HepG2 (cell line): Measurements from ENCODE around the gene RIPK1. TPM values are rescaled to one million over a fixed set of nuclear protein-coding genes. Genes with fewer than 3 reads are reported as not detected.

Source experiments
- ATRX ChIP-seq: sonication (generic); formaldehyde crosslinking; IDR thresholded peaks from 2 replicates; pipeline ENCODE4 v1.4.0; 2020; ENCODE audit warnings: missing genetic modification reagents, borderline replicate concordance
- ETV6 ChIP-seq: sonication (generic); formaldehyde crosslinking; conservative IDR thresholded peaks from 2 replicates; pipeline ENCODE4 v1.4.0; 2020; ENCODE audit warnings: missing genetic modification reagents
- HOXD1 ChIP-seq: sonication (generic); formaldehyde crosslinking; IDR thresholded peaks from 2 replicates; pipeline ENCODE4 v1.5.0; 2020; ENCODE audit warnings: missing genetic modification reagents
- MIER3 ChIP-seq: IDR thresholded peaks from 2 replicates; pipeline ENCODE4 v1.6.1; 2016; ENCODE audit warnings: missing compliant biosample characterization, borderline replicate concordance
- RARA ChIP-seq: IDR thresholded peaks from 2 replicates; pipeline ENCODE4 v1.6.1; 2016; ENCODE audit warnings: missing genetic modification reagents, missing compliant biosample characterization
- SOX13 ChIP-seq, 3 experiments: fragments of 450-650 bp in 1 of 3; sonication (generic) in 1 of 3; formaldehyde crosslinking in 1 of 3; IDR thresholded peaks in 2 of 3; conservative IDR thresholded peaks in 1 of 3; 2 replicates each; pipeline versions ENCODE4 v1.5.0 to v1.6.1; 2016 to 2020; ENCODE audit warnings: antibody characterized with exemption in 1 of 3, mild to moderate bottlenecking in 1 of 3, missing compliant biosample characterization in 1 of 3, missing genetic modification reagents in 1 of 3, moderate library complexity in 1 of 3
- ZBTB1 ChIP-seq: sonication (generic); formaldehyde crosslinking; IDR thresholded peaks from 2 replicates; pipeline ENCODE4 v1.4.0; 2020; ENCODE audit warnings: missing genetic modification reagents, borderline replicate concordance
- ZC3H4 ChIP-seq: sonication (generic); formaldehyde crosslinking; IDR thresholded peaks from 2 replicates; pipeline ENCODE4 v1.4.0; 2020; ENCODE audit warnings: missing genetic modification reagents, borderline replicate concordance
- ZFP1 ChIP-seq: IDR thresholded peaks from 2 replicates; pipeline ENCODE4 v1.6.1; 2016
- polyA plus RNA-seq, 8 experiments: library from polyadenylated mRNA; depleted of rRNA in 3 of 8; stranded (reverse) in 7 of 8; unstranded in 1 of 8; fragments of >200 nt; fragmentation: Illumina TruSeq in 4 of 8; extraction: Trizol in 4 of 8; gene quantifications; 2 replicates each; pipeline versions ENCODE4 v1.2.1 to v1.2.3, GENCODE V29; 2011 to 2016; ENCODE audit warnings: low read depth in 4 of 8, missing spikeins in 1 of 8, mixed read lengths in 1 of 8; ENCODE audit not compliant: insufficient read depth in 1 of 8
- total RNA-seq, 5 experiments: library from RNA; depleted of rRNA; stranded (reverse); fragments of >200 nt; fragmentation: Illumina TruSeq; extraction: Trizol; gene quantifications; 2 replicates each; pipeline ENCODE4 v1.2.3, GENCODE V29; 2016; ENCODE audit warnings: low read depth in 1 of 5
- TF ChIP-seq, protein P1 (sequence below): sonication (generic); formaldehyde crosslinking; IDR thresholded peaks from 2 replicates; pipeline ENCODE4 v1.5.0; 2020; ENCODE audit warnings: missing genetic modification reagents
- TF ChIP-seq, protein P2 (sequence below): sonication (generic); formaldehyde crosslinking; IDR thresholded peaks from 2 replicates; pipeline ENCODE4 v1.4.0; 2020; ENCODE audit warnings: missing genetic modification reagents, borderline replicate concordance
- TF ChIP-seq, protein P3 (sequence below): sonication (generic); formaldehyde crosslinking; IDR thresholded peaks from 2 replicates; pipeline ENCODE4 v1.4.0; 2020; ENCODE audit warnings: missing genetic modification reagents, borderline replicate concordance
- TF ChIP-seq, protein P4 (sequence below): sonication (generic); formaldehyde crosslinking; IDR thresholded peaks from 2 replicates; pipeline ENCODE4 v1.4.0; 2020; ENCODE audit warnings: missing genetic modification reagents, borderline replicate concordance
- TF ChIP-seq, protein P5 (sequence below): sonication (generic); formaldehyde crosslinking; IDR thresholded peaks from 2 replicates; pipeline ENCODE4 v1.4.0; 2020; ENCODE audit warnings: missing genetic modification reagents

The RIPK1 gene
- total and polyA plus RNA-seq, 2 of the 13 experiments (the other 11 are each of a cell fraction or from before 2014, with no cell fraction given) = 9.0 to 10.3 TPM

DNA sequence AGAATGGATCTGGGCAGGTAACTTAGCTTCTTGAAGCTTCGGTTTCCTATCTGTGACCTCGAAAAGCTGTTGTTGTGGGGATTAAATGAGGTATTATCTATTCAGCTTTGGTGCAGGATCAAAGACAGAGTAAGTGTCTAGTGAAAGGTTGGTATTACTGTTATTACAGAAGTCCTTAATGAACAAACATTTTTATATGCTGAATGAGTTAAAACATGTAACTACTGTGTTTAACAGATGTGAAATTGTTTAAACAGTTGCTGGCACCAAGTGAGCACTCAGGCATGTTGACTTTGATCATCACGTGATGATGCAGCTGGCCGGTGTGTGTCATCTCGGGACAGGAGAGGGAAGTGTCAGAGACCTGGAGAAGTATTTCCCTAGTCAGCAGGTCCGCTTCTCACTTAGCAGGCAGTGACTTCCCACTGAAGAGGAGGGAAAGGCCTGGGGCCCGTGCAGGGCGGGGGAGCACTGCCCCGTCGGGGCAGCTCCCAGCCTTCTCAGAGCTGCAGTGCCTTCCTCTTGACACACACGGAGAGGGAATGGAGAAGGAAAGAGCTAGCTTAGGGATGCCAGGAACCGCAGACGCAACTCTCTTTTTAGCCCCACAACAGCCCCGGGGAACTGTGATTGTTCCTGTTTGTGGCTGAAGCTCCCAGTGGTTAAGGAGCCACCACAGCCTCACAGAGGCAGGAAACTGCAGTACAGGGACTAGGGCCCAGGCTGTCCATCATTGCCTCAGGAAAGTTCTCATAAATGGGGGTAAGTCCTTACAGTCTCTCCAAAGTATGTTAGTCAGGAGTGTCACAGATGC is 71.0 kb downstream of the RIPK1 start (continued):
- TF ChIP-seq, protein P1, sequence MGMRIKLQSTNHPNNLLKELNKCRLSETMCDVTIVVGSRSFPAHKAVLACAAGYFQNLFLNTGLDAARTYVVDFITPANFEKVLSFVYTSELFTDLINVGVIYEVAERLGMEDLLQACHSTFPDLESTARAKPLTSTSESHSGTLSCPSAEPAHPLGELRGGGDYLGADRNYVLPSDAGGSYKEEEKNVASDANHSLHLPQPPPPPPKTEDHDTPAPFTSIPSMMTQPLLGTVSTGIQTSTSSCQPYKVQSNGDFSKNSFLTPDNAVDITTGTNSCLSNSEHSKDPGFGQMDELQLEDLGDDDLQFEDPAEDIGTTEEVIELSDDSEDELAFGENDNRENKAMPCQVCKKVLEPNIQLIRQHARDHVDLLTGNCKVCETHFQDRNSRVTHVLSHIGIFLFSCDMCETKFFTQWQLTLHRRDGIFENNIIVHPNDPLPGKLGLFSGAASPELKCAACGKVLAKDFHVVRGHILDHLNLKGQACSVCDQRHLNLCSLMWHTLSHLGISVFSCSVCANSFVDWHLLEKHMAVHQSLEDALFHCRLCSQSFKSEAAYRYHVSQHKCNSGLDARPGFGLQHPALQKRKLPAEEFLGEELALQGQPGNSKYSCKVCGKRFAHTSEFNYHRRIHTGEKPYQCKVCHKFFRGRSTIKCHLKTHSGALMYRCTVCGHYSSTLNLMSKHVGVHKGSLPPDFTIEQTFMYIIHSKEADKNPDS = no peak
- TF ChIP-seq RARA (CRISPR knock-in tag) (peak; percentile 86), ZC3H4 (CRISPR knock-in tag) (no peak), SOX13 (IDR thresholded peaks at IDR 0.05) (peak; percentile 44; the same call in 1 of the 2 replicates), SOX13 (CRISPR knock-in tag; conservative IDR thresholded peaks at IDR 0.05 in 1 of 2, IDR thresholded peaks at IDR 0.05 in 1 of 2) (peak in 1 of 2 experiments; percentile 89; a peak in 2 of 4 replicates), MIER3 (CRISPR knock-in tag) (peak; percentile 96; the same call in 1 of the 2 replicates), ZFP1 (CRISPR knock-in tag) (peak; percentile 80; the same call in 1 of the 2 replicates), HOXD1 (CRISPR knock-in tag) (no peak), ATRX (CRISPR knock-in tag) (no peak), ZBTB1 (CRISPR knock-in tag) (no peak), ETV6 (CRISPR knock-in tag) (peak; percentile 69; the same call in 1 of the 2 replicates)
- TF ChIP-seq, protein P2, sequence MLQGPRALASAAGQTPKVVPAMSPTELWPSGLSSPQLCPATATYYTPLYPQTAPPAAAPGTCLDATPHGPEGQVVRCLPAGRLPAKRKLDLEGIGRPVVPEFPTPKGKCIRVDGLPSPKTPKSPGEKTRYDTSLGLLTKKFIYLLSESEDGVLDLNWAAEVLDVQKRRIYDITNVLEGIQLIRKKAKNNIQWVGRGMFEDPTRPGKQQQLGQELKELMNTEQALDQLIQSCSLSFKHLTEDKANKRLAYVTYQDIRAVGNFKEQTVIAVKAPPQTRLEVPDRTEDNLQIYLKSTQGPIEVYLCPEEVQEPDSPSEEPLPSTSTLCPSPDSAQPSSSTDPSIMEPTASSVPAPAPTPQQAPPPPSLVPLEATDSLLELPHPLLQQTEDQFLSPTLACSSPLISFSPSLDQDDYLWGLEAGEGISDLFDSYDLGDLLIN (CRISPR knock-in tag) = no peak
- TF ChIP-seq, protein P3, sequence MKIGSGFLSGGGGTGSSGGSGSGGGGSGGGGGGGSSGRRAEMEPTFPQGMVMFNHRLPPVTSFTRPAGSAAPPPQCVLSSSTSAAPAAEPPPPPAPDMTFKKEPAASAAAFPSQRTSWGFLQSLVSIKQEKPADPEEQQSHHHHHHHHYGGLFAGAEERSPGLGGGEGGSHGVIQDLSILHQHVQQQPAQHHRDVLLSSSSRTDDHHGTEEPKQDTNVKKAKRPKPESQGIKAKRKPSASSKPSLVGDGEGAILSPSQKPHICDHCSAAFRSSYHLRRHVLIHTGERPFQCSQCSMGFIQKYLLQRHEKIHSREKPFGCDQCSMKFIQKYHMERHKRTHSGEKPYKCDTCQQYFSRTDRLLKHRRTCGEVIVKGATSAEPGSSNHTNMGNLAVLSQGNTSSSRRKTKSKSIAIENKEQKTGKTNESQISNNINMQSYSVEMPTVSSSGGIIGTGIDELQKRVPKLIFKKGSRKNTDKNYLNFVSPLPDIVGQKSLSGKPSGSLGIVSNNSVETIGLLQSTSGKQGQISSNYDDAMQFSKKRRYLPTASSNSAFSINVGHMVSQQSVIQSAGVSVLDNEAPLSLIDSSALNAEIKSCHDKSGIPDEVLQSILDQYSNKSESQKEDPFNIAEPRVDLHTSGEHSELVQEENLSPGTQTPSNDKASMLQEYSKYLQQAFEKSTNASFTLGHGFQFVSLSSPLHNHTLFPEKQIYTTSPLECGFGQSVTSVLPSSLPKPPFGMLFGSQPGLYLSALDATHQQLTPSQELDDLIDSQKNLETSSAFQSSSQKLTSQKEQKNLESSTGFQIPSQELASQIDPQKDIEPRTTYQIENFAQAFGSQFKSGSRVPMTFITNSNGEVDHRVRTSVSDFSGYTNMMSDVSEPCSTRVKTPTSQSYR (CRISPR knock-in tag) = peak; percentile 66; the same call in 1 of the 2 replicates
- TF ChIP-seq, protein P4, sequence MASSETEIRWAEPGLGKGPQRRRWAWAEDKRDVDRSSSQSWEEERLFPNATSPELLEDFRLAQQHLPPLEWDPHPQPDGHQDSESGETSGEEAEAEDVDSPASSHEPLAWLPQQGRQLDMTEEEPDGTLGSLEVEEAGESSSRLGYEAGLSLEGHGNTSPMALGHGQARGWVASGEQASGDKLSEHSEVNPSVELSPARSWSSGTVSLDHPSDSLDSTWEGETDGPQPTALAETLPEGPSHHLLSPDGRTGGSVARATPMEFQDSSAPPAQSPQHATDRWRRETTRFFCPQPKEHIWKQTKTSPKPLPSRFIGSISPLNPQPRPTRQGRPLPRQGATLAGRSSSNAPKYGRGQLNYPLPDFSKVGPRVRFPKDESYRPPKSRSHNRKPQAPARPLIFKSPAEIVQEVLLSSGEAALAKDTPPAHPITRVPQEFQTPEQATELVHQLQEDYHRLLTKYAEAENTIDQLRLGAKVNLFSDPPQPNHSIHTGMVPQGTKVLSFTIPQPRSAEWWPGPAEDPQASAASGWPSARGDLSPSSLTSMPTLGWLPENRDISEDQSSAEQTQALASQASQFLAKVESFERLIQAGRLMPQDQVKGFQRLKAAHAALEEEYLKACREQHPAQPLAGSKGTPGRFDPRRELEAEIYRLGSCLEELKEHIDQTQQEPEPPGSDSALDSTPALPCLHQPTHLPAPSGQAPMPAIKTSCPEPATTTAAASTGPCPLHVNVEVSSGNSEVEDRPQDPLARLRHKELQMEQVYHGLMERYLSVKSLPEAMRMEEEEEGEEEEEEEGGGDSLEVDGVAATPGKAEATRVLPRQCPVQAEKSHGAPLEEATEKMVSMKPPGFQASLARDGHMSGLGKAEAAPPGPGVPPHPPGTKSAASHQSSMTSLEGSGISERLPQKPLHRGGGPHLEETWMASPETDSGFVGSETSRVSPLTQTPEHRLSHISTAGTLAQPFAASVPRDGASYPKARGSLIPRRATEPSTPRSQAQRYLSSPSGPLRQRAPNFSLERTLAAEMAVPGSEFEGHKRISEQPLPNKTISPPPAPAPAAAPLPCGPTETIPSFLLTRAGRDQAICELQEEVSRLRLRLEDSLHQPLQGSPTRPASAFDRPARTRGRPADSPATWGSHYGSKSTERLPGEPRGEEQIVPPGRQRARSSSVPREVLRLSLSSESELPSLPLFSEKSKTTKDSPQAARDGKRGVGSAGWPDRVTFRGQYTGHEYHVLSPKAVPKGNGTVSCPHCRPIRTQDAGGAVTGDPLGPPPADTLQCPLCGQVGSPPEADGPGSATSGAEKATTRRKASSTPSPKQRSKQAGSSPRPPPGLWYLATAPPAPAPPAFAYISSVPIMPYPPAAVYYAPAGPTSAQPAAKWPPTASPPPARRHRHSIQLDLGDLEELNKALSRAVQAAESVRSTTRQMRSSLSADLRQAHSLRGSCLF (CRISPR knock-in tag) = no peak
- TF ChIP-seq, protein P5, sequence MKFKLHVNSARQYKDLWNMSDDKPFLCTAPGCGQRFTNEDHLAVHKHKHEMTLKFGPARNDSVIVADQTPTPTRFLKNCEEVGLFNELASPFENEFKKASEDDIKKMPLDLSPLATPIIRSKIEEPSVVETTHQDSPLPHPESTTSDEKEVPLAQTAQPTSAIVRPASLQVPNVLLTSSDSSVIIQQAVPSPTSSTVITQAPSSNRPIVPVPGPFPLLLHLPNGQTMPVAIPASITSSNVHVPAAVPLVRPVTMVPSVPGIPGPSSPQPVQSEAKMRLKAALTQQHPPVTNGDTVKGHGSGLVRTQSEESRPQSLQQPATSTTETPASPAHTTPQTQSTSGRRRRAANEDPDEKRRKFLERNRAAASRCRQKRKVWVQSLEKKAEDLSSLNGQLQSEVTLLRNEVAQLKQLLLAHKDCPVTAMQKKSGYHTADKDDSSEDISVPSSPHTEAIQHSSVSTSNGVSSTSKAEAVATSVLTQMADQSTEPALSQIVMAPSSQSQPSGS (CRISPR knock-in tag) = peak; percentile 92
